NCI-H1092 (cell line): ENCODE results near the gene LAD1.

ENCODE experiments used
- DNase-seq: peaks from one replicate; lab custom pipeline; 2025; lab: John Stamatoyannopoulos, UW

The LAD1 gene

DNA sequence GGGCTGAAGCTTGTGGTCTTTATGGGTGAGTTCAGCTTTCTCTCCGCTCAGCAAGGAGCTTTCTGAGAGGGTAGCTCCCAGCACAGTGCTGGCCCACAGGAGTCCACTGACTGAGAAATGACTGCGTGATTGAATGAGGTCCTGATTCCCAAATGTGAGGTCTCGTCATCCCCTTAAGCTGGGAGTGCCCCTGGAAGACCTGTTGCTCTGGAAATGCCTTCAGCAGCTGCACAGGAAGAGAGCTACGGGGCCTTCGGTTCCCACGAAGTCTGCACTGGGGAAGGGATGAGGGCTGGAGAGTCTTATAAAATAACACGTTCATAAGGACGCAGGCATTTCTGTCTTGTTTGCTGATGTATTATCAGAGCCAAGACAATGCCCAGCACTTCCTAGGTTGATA lies 35.7 kb downstream of the LAD1 start:
- no peak for DNase-seq

DNA sequence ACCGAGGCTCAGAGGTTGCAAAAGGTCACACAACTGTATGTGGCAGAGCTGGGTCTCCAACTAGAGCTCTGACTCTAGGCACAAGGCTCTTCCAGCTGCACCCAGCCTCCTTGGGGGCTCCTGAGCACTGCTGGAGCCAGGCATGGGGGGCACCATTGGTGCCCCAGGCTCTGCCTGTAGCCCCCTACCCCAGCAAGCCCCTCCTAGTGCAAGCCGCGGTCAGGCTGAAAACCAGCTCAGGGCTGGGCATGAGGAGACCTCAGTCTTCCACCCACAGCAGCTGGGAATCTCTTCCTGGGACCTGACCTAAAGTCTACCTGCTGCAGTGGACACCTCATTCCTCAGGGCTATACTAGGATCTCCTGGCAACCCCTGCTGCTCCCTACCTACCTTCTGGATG lies 36.2 kb downstream of the LAD1 start:
- DNase-seq = no peak

DNA sequence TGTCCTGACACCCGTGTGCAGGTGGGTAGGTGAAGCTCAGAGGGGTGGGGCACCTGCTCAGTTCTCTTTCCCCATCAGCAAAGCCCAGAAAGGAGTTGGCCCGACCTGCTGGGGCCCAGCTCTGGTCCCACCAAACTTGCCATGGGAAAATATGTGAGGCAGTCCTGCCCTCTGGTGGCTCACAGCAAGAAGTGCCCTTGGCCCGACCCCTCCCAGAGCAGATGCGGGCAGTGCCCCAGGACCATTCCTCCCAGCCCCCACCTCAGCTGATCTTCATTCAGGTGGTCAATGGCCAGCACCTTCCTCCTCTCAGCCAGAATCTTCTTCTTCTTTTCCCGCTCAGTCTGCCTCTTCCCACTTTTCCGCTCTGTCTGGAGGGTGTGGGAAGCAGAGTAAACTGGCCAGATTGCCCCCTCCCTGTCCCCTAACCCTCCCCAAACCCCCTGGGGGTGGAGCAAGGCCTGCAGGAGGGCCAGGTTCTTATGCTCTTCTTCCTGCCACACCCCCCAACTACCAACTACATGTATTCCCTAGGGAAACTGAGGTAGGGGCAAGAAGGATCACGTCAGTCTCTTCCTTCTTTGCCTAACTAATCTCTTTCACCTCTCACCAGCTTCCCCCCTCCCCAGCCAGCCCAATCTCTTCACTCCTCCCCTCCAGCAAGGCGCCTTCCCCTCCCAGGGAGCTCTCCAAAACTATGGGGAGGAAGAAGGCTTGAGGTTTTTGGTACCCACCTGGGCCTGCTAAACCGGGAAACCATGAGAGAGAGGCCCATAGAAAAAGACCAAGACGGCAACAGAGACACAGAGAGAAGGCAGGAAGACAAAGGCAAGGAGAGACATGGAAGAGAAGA lies 37.2 kb downstream of the LAD1 start:
- DNase-seq = peak; percentile 36

DNA sequence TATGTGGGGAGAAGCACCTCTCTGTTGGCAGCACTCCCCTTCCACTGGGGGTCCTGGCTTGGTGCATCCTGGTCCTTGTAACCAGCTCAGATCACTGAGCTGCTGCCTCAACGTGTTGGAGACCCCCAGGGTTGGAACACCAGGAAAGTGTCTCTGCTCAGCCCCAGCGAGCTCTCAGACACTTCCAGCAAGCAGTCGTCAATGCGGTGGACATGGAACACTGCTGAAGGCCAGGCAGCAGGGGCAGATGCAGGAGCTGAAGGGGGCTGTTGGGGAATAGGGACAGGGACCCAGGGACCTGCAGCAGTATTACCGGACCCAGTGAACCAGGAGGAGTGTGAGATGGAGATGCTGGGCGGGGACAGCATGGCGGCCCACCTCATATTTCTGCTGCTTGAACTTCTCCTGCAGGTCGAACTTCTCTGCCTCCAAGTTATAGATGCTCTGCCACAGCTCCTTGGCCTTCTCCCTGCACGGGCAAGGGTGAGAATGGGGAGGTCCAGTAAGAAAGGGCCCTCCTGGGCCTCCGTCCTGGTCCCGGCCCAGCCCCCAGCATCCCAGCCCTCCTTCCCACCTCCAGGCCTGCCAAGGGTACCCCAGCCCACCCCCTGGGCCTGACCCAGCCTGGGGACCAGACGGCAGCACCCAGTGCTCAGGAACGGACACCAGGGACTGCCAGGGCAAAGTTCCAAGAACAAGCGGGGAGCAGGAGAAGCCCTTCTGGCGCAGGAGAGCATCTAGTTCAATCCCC lies 38.0 kb downstream of the LAD1 start:
- DNase-seq = no peak

DNA sequence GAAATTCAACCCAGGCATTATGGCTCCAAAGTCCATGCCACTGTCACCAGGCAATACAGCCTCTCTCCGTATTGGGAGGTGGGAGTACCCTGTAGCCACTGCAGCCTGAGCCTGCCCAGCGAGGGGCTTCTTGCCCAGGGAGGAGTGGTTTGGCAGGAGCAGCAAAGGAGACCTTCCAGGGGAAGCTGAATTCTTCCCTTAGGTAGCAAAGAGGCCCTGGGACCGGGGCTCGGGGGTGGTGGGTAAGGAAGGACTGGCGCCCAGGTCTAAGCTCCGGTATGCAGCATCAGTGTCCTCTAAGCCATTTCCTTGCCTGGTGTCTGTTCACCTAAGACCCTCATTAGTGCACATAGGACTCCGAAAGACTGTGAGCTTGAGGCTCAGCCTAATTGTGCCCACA lies 38.6 kb downstream of the LAD1 start:
- no peak for DNase-seq

DNA sequence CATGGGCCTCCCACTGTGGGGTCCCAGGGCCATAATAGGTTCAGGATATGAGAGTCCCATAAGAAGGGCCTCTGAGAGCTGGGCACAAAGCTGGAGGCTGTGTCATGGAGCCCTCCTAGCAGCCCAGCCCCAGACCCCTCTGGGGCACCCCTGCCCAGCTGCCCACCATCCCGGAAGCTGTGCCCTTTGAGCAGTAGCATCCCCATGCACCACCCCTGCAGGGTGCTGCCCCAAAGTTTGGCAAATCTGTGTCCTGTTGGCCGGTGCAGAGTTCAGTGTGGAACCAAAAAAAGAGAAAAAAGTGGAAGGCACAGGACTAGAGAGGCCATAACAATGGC lies 39.3 kb downstream of the LAD1 start:
- DNase-seq = no peak

DNA sequence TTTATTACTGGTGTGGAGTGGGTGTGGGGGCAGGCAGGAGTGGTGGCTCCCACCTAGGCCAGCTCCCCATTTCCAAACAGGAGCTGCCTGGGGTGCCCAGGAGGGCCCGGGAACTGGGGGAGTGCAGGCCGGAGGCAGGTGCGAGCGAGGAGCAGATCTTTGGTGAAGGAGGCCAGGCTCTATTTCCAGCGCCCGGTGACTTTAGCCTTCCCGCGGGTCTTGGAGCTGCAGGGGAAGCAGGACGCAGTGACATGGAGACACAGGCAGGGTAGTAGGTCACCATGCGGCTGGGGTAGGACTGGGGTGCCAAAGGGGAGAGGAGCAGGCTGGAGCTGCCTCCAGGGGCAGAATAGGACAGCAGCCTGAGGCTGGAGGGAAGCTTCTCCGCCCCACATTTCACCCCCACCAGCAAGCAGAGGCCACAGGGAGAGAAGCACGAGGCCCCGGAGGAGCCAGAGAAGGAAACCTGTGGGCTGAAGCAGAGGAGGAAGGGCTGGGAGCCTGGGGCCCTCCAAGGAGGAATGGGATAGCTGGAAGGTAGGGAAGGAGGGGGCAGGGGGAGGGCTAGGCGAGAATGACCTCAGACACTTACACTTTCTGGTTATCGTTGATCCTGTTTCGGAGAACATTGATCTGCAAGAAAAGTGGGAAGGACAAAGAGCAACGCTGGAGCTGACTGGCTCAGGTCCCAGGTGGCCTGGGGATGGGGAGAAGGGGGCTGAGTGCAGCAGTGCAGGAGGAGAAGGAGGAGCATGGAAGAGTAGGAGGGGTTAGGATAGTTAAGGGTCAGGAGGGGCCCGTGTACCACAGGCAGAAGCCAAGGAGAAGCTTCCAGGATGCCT lies 39.9 kb downstream of the LAD1 start:
- no peak for DNase-seq

DNA sequence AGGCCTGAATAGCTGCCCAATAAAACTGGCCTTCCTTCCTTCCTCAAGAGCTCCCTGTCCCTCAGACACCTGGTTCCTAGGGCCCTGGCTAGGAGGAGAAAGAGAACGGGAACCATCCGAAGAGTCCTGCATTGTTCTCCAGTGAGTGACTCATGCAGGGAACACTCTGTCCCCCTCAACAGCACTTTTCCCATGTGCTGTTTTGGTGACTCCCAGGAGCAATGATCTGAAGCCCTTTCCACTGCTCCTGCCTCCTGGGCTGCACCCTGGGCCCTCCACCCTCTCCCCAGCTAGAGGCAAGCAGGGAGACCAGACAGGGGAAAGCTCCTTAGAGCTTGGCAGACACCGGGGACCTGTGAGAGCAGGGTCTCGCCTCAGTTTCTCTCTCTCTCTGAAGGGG lies 40.5 kb downstream of the LAD1 start:
- no peak for DNase-seq

DNA sequence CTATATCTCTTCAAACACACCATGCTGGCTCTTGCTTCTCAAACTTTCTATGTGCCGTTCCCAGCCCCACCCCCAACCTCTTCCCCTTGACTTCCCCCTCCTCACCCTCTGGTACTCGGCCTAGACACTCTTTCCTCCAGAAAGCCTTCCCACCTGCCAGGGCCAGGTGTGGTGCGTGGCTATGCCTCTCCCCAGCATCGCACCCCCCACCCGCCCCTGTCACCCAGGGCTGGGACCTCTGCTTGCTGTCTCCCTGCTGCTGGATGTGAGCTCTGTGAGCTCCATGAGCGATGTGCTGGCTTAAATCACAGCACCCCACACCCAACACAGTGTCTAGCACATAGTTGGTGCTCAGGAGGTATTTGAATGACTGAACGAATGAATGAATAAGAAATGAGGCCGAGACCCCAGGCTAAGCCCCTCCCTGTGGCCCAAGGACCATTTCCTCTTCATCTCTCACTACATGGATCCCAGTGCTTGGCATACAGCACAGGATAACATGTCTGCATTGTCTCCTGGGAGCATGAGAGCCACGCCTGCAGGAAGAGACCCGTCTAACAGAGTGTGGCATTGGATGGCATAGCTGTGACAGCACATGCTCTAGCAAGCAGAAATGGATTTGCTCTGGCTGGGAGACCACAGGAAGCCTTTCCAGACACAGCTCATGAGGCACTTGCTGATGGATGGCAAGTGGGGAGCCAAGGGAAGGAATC lies 41.3 kb downstream of the LAD1 start:
- no peak for DNase-seq

DNA sequence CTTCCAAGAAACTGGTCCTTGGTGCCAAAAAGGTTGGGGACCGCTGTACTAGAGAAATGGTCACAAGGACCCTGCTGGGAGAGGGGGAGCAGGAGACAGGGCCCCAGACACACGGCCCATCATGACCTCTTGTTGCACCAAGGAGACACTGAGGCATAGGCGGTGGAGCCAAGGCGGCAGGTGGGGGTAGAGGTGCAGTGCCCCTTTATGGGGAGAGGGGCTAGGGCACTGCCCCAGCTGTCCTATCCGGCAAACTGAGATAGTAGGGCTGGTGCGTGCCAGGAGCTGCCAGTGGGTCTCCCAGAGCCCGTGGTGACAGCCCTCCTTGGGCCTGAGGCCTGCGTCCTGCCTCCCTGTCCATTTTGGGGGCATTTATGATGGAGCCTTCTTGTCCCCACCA lies 41.9 kb downstream of the LAD1 start:
- DNase-seq = no peak

DNA sequence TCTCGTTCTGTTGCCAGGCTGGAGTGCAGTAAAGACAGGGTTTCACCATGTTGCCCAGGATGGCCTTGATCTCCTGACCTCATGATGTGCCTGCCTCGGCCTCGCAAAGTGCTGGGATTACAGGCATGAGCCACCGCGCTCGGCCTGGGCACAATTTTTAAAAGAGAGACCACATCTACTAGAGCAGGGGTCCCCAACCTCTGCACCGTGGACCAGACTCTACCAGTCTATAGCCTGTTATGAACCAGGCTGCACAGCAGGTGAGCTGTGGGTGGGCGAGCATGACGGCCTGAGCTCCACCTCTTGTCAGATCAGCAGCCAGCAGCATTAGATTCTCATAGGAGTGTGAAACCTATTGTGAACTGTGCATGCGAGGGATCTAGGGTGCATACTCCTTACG lies 42.4 kb downstream of the LAD1 start:
- DNase-seq = no peak

DNA sequence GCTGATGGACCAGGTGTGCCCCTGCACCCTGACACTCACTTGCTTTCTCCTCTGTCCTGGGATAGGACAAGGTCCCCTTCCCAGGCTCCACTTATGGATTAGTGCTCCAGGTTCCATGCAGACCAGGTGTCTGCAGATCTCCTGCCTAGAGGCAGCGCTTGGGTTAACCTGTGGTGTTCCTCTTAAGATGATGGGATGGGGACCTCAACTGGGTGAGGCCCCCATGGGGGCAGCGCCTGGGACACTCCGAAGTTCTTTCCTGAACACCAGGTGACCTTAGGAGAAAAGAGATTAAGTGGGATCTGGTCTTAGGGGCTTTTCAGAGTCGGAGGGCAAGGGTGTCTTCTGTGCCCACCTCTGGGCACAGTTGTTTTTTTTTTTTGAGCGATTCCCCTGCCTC lies 42.9 kb downstream of the LAD1 start:
- DNase-seq = no peak

DNA sequence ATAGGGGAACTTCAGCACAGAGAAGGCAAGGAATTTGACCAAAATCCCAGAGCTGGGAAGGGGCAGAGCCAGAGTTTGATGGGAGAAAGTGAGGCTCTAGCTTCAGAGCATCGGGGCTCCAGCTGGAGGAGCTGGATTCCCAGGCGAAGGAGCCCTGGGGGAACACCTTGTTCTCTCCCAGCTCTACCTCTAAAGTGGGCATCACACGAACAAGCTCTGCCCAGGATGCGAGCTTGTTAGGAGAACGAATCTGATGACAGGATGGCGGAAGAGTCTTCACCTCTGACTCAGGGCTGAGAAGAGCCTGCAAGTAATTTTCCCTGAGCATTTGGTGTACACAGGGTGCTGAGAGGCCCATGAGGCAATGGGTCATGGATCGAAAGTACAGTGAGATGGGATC lies 43.7 kb downstream of the LAD1 start:
- DNase-seq = no peak

DNA sequence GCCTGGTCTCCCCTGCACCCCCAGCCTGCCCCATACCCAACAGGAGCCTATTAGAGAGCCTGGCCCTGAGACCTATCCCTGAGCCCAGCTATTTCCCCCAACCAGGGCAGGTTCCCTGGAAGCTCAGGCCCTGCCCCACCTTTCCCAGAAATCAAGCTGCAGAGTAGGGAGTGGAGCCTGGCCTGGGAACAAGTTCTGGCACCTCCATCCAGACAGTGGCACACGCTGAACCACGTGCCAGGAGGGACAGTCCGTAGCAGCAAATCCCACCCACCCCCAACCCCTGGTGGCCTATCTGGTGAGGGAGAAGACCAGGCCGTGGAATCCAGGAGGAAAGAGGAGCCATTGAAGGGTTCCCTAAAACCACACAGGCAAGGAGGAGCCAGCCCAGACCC lies 44.2 kb downstream of the LAD1 start:
- no peak for DNase-seq

DNA sequence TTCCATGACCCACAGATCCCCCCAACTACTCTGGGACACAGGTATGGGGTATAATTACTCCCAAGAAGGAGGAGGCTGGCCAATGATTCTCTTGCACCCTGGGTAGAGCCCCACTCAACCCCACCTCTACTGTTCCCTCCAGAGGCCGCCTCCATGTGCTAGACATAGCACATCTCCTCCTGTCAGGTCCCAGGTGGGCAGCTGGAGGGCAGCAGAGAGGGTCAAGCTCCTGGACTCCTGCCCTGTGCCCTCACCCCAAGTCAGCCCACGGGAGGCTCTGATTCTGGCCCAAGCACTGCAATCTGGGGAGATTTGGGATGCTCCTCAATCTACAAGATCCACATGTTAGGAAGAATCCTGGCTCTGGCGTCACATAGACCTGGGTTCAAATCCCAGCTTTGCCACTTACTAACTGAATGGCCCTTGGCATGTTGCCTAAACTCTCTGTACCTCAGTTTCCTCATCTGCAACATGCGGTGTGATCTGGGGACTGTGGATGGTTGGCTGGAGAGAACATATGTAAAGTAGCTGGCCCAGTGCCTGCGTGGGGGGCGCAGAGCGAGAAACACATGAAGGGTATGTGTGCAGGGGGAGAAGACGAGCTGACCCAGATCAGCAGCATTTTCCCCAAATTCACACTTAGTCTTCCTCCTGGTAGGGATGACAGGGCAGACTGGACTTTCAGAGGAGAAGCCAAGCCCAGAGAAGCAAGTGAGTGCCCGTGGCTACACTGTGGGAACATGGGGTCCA lies 44.8 kb downstream of the LAD1 start:
- DNase-seq = no peak

DNA sequence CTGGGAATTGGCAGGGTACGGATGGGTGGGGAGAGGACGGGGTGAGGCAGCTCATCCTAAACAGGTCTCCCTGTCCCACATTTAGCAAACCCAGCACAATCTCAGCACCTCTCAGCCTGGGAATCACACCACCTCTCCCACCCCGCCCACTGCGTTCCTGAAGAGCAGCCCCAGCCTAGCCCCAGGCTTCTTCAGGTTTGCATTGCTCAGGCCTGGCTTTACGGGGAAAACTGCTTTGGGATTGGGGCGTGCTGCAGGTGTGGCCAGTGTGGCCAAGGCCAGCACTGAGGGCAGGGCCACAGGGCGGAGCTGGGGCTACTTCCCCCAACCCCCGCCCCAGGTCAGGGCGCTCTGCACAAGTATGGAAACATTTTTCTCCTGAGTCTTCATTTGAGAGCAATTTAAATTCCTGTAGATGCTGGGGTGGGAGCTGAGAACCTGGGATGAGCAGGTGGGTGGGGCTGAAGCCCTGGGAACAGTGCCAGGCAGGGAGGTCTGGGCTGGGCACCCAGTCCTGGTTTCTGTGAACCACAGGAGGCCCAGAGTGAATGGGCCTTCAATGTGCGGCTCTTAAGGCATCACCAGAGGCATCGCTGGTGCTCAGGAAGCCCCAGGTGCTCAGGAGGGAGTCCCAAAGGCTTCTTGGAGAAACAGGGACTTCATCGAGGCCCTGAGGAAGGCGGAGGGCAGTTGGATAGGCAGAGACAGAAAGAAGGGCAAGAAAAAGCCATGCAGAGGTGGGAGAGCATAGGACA lies 45.8 kb downstream of the LAD1 start:
- no peak for DNase-seq

DNA sequence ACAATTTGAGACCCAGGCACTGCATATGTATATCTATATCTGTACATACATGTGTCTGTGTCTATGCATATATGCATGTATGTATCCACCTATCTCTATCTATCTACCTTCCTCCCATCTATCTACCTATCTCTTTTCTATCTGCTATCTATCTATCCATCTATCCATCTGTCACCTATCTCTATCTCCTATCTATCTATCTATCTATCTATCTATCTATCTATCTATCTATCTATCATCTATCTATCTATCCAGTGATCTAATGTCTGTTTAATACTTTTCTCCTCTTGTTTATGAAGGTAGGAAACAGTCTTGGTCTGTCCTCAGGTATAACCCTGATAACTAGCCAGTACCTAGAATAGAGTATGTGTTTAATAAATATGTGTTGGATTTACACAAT lies 47.5 kb downstream of the LAD1 start:
- no peak for DNase-seq

DNA sequence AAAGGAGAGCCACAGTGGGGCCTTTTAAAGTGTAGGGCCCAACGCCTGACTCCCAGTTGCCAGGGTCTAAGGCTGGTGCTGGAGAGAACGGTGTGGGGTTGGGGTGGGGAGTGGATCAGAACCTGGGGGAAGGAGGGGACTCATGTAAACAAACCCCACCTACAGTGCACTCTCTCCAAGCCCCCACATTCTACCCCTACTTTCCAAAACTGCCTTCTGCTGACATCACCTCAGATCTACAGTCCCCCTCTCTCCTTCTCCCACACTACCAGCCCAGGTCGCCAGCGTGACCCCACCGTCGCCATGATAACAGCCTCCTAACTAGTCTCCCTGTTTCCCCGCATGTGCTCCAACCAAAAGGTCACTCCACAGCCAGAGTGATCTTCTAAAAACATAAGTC lies 48.2 kb downstream of the LAD1 start:
- DNase-seq = no peak

DNA sequence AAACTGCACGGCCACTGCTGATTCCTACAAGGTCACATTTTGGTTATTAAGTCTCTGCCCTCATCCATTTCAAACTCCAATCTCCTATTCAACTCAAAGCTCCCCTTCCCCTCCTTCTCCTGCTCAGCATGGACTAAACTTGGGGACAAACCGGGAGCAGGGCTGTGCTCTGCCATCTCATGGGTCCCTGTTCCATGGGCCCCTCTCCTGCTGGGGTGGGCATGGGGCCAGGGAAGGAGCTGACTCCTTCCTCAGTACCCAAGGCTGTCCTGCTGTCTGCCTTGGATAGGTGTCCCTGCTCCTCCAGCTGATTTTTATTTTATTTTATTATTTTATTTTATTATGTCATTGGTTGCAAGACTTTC lies 48.8 kb downstream of the LAD1 start:
- no peak for DNase-seq

DNA sequence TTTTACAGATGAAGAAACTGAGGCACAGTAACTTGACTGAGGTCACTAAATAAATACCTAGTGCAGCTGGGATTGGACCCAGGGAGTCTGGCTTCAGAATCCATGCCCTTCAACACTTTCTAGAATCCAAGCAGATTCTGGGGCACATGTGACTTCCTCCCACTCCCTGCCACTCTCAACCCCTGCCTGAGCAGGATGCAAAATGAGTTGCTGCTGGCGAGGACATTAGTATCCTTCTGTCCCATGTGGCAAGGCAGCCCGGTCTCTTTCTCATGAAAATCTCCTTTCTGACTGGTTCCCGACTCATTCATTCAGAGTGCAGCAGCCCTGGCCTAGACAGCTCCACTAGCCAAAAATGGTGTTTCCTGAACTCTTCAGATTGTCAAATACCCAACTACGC lies 50.0 kb downstream of the LAD1 start:
- no peak for DNase-seq

DNA sequence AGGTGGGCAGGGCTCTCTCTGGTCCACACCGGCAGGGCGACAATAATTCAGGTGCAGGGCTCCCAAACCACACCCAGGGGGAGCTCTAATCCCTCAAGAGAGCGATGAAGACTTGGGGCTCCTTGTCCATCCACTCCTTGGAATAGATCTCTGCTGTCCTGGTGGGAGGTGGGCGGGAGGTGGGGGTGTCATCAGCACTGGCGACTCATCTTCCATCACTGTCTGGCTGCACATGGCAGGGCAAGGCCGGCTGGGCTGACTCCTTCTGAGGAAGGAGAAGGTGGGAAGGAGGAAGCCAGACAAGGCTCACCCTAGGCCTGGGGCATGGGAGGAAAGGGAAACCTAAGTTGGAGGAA lies 50.9 kb downstream of the LAD1 start:
- peak; percentile 39 for DNase-seq
